Measurements from ENCODE around the gene TANGO2. TPM values are rescaled to one million over a fixed set of nuclear protein-coding genes. Genes with fewer than 3 reads are reported as not detected.

Gene TANGO2
- total RNA-seq, 1 experiment from 2014 or later, result 17.0 TPM

- TF ChIP-seq FOSL1 (IDR thresholded peaks at IDR 0.05; ENCODE audit: low read depth) (no peak), EGR1 (IDR thresholded peaks at IDR 0.05; ENCODE audit: low read depth) (no peak), SP1 (IDR thresholded peaks at IDR 0.05; ENCODE audit: low read depth) (no peak), SRF (IDR thresholded peaks at IDR 0.05; ENCODE audit: low read depth) (no peak), EZH2phosphoT487 (IDR thresholded peaks at IDR 0.05; ENCODE audit: borderline replicate concordance) (no peak), EZH2 (IDR thresholded peaks at IDR 0.05) (no peak), MAX (IDR thresholded peaks at IDR 0.05) (no peak), ZFX (IDR thresholded peaks at IDR 0.05) (no peak), SIN3A (IDR thresholded peaks at IDR 0.05; ENCODE audit: low read depth) (no peak), CEBPB (IDR thresholded peaks at IDR 0.05; ENCODE audit: low read depth) (no peak), ATF3 (IDR thresholded peaks at IDR 0.05) (no peak)
- RAD21 ChIA-PET (ENCODE audit: low non-redundant PET in 1 of 2, low total read pairs in 2 of 2, uncharacterized antibody in 2 of 2, unreplicated experiment in 2 of 2), result no interaction called here
- Histone ChIP-seq H3K36me3 (ENCODE audit: control insufficient read depth in 1 of 2, insufficient read depth in 2 of 2, low read length in 2 of 2) (peaks cover under 1 to 3% of the 10 kb centered on the region in 2 experiments; a peak in 2 of 4 replicates), H3K4me1 (ENCODE audit: control insufficient read depth in 1 of 2, insufficient read depth in 2 of 2, low read length in 2 of 2) (no peaks in the 10 kb centered on the region), H3K79me2 (ENCODE audit: insufficient read depth, low read length) (no peaks in the 10 kb centered on the region), H3K9ac (ENCODE audit: low read length) (no peak overlapping the region), H3K4me3 (replicated peaks in 1 of 2; ENCODE audit: low read depth in 1 of 2, low read length in 2 of 2) (no peak overlapping the region), H3K27ac (ENCODE audit: low read depth, low read length) (no peak overlapping the region), H3K27me3 (ENCODE audit: insufficient read depth, low read length) (no peaks in the 10 kb centered on the region), H3K9me3 (ENCODE audit: control insufficient read depth in 1 of 2, insufficient read depth in 1 of 2, low read depth in 1 of 2, low read length in 2 of 2) (no peaks in the 10 kb centered on the region), H4K20me1 (ENCODE audit: insufficient read depth) (no peaks in the 10 kb centered on the region), H3K9me2 (ENCODE audit: insufficient read depth) (no peaks in the 10 kb centered on the region), H2AFZ (ENCODE audit: low read depth, low read length, poor library complexity, severe bottlenecking) (no peak overlapping the region), H3K4me2 (ENCODE audit: low read length) (no peak overlapping the region)
- POLR2A ChIA-PET, result no interaction called here
- DNase-seq (ENCODE audit: low read depth, low spot score) (no peak), ATAC-seq (no peak)
- CTCF ChIA-PET, result no interaction called here
- no TSS peak for BruUV-seq (replicated peaks)
- intact Hi-C loops (cut with micrococcal nuclease), result no loop called here
Measured at GRCh38 chr22:20054034-20054427, 33.1 kb downstream of the TANGO2 start.

DNA sequence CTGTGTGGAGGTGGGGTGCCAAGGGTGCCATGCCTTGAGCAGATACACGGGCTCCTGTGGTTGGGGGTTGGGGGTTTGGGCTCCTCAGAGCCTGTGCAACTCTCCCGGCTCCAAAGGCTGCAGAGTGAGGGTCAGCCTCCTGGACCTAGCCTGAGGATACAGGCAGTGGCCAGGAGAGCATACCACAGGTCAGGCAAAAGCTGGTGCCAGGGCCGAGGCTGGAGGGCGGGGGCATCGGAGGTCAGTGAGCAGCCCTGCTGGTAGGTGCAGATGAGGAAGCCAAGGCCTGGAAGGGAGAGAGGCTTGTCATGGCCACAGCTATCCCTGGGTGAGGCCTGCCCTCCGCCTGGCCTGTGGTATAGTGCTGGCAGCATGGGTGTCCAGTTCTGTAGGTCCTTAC lies 33.6 kb downstream of the TANGO2 start:
- ChIA-PET CTCF (no interaction called here), POLR2A (no interaction called here), RAD21 (ENCODE audit: low non-redundant PET in 1 of 2, low total read pairs in 2 of 2, uncharacterized antibody in 2 of 2, unreplicated experiment in 2 of 2) (no interaction called here)
- Histone ChIP-seq H3K27me3 (ENCODE audit: insufficient read depth, low read length) (no peaks in the 10 kb centered on the region), H4K20me1 (ENCODE audit: insufficient read depth) (no peaks in the 10 kb centered on the region), H3K9me2 (ENCODE audit: insufficient read depth) (no peaks in the 10 kb centered on the region), H3K9me3 (ENCODE audit: control insufficient read depth in 1 of 2, insufficient read depth in 1 of 2, low read depth in 1 of 2, low read length in 2 of 2) (no peaks in the 10 kb centered on the region), H3K9ac (ENCODE audit: low read length) (no peak overlapping the region), H3K36me3 (ENCODE audit: control insufficient read depth in 1 of 2, insufficient read depth in 2 of 2, low read length in 2 of 2) (peaks cover 0 to 3% of the 10 kb centered on the region in 2 experiments; a peak in 2 of 4 replicates), H3K4me1 (ENCODE audit: control insufficient read depth in 1 of 2, insufficient read depth in 2 of 2, low read length in 2 of 2) (no peaks in the 10 kb centered on the region), H3K79me2 (ENCODE audit: insufficient read depth, low read length) (no peaks in the 10 kb centered on the region), H2AFZ (ENCODE audit: low read depth, low read length, poor library complexity, severe bottlenecking) (no peak overlapping the region), H3K27ac (ENCODE audit: low read depth, low read length) (no peak overlapping the region), H3K4me3 (replicated peaks in 1 of 2; ENCODE audit: low read depth in 1 of 2, low read length in 2 of 2) (no peak overlapping the region), H3K4me2 (ENCODE audit: low read length) (no peak overlapping the region)
- ATAC-seq (no peak), DNase-seq (ENCODE audit: low read depth, low spot score) (no peak)
- intact Hi-C loops (cut with micrococcal nuclease), result no loop called here
- BruUV-seq (replicated peaks), result no TSS peak
- TF ChIP-seq CEBPB (IDR thresholded peaks at IDR 0.05; ENCODE audit: low read depth) (no peak), SP1 (IDR thresholded peaks at IDR 0.05; ENCODE audit: low read depth) (no peak), REST (IDR thresholded peaks at IDR 0.05; ENCODE audit: low read depth) (no peak), MAX (IDR thresholded peaks at IDR 0.05) (no peak), CTCF (IDR thresholded peaks at IDR 0.05 in 2 of 3, conservative IDR thresholded peaks at IDR 0.05 in 1 of 3; ENCODE audit: borderline replicate concordance in 1 of 3, insufficient read depth in 1 of 3, low read depth in 2 of 3, low read length in 2 of 3) (no peak), ELF1 (IDR thresholded peaks at IDR 0.05; ENCODE audit: borderline replicate concordance, low read depth) (no peak), TCF7L2 (IDR thresholded peaks at IDR 0.05; ENCODE audit: borderline replicate concordance, extremely low read depth, insufficient read depth, insufficient read length) (no peak)

All from HCT116 (cell line).